Omental fat pad (tissue), 4 donors: ENCODE measurements around the gene CYFIP1. TPM values are rescaled to one million over a fixed set of nuclear protein-coding genes. Genes with fewer than 3 reads are reported as not detected.

ENCODE experiments used
- ATAC-seq: fragments of 150-250 bp; one replicate; pipeline ENCODE4 v1.9.1; 2016; ENCODE audit warnings: mild to moderate bottlenecking, moderate library complexity; ENCODE audit not compliant: low FRiP score
- DNase-seq: peaks from one replicate; pipeline ENCODE4 v3.0.0-alpha.2; 2019; ENCODE audit warnings: low spot score
- CTCF ChIP-seq, 3 donors: fragments of 450-650 bp; IDR thresholded peaks; one replicate each; pipeline ENCODE4 v1.5.1; 2016 to 2017; ENCODE audit warnings: antibody characterized with exemption in 3 of 3, mild to moderate bottlenecking in 3 of 3, moderate library complexity in 2 of 3
- total RNA-seq, 4 donors: library from RNA; depleted of rRNA; stranded (reverse); fragments of >200 nt; gene quantifications; one replicate each; pipeline ENCODE4 v1.1.0, GENCODE V29; 2016

CYFIP1 gene
- total RNA-seq, 4 donors from 2014 or later: 86.4 to 129 (median 97.5) TPM

GRCh38 chr15:22942306-22942855 lies 37.8 kb downstream of the CYFIP1 start:
- TF ChIP-seq CTCF (IDR thresholded peaks at IDR 0.05): no peak
- no peak for DNase-seq
- no peak for ATAC-seq

GRCh38 chr15:22941179-22941578 lies 39.0 kb downstream of the CYFIP1 start:
- no peak for TF ChIP-seq CTCF (IDR thresholded peaks at IDR 0.05)
- ATAC-seq: no peak
- DNase-seq: no peak

- no peak for ATAC-seq
- no peak for DNase-seq
- no peak for TF ChIP-seq CTCF (IDR thresholded peaks at IDR 0.05)
Measured at GRCh38 chr15:22939652-22940061, 40.5 kb downstream of the CYFIP1 start.

GRCh38 chr15:22939051-22939450 lies 41.1 kb downstream of the CYFIP1 start:
- ATAC-seq: no peak
- TF ChIP-seq CTCF (IDR thresholded peaks at IDR 0.05): no peak
- no peak for DNase-seq

GRCh38 chr15:22936577-22937472 lies 43.3 kb downstream of the CYFIP1 start:
- TF ChIP-seq CTCF (IDR thresholded peaks at IDR 0.05): no peak
- ATAC-seq: no peak
- DNase-seq: no peak

GRCh38 chr15:22933641-22934061 lies 46.5 kb downstream of the CYFIP1 start:
- ATAC-seq (no peak), DNase-seq (no peak)
- no peak for TF ChIP-seq CTCF (IDR thresholded peaks at IDR 0.05)
